K562 (cell line): Measurements from ENCODE around the gene KCNN3. TPM values are rescaled to one million over a fixed set of nuclear protein-coding genes. Genes with fewer than 3 reads are reported as not detected.

Experiments
- JUND ChIP-seq, 2 experiments: IDR thresholded peaks; 2 replicates in 1 of 2; 3 replicates in 1 of 2; pipeline ENCODE4 v1.6.1; 2011; ENCODE audit warnings: borderline replicate concordance in 2 of 2, low read depth in 2 of 2, low read length in 2 of 2, improper control_type of control experiment in 1 of 2, missing biosample characterization in 1 of 2, missing genetic modification characterization in 1 of 2, missing genetic modification reagents in 1 of 2
- PCBP2 ChIP-seq: fragments of 200-400 bp; formaldehyde crosslinking; IDR thresholded peaks from 2 replicates; pipeline ENCODE4 v1.6.1; 2018; ENCODE audit warnings: low read length, low read depth, mild to moderate bottlenecking, moderate library complexity; ENCODE audit not compliant: poor library complexity, severe bottlenecking
- polyA plus RNA-seq, 8 experiments: library from polyadenylated mRNA; depleted of rRNA in 4 of 8; stranded (reverse) in 5 of 8; unstranded in 3 of 8; fragments of >200 nt; fragmentation: Nextera tagmentation in 2 of 8; fragmentation: Illumina TruSeq in 1 of 8; extraction: Ambion mirVana in 2 of 8; extraction: Trizol in 1 of 8; gene quantifications; 2 replicates each; pipeline versions ENCODE4 v1.2.1 to v1.2.3, GENCODE V29; 2011 to 2014; ENCODE audit warnings: inconsistent platforms in 1 of 8, missing spikeins in 1 of 8
- total RNA-seq, 7 experiments: library from RNA; depleted of rRNA in 6 of 7; stranded (reverse); fragments of >200 nt in 6 of 7; fragmentation: Illumina TruSeq in 2 of 7; extraction: Trizol in 2 of 7; gene quantifications; 2 replicates each; pipeline versions ENCODE4 v1.2.1 to v1.2.3, GENCODE V29; 2011 to 2021; ENCODE audit warnings: low replicate concordance in 1 of 7
- TF ChIP-seq, protein P1 (sequence below): sonication (generic); formaldehyde crosslinking; IDR thresholded peaks from 2 replicates; pipeline ENCODE4 v1.8.0; 2023; ENCODE audit warnings: missing genetic modification reagents, mild to moderate bottlenecking, borderline replicate concordance
- TF ChIP-seq, protein P2 (sequence below), 2 experiments: fragments of 450-650 bp in 1 of 2; sonication (generic) in 1 of 2; formaldehyde crosslinking in 1 of 2; IDR thresholded peaks in 1 of 2; conservative IDR thresholded peaks in 1 of 2; 2 replicates each; pipeline versions ENCODE4 v1.6.1 to v1.8.1; 2016 to 2023; ENCODE audit warnings: mild to moderate bottlenecking in 2 of 2, moderate library complexity in 2 of 2, inconsistent platforms in 1 of 2, missing genetic modification reagents in 1 of 2
- TF ChIP-seq, protein P3 (sequence below): sonication (generic); formaldehyde crosslinking; IDR thresholded peaks from 2 replicates; pipeline ENCODE4 v1.8.0; 2022; ENCODE audit warnings: mild to moderate bottlenecking, missing genetic modification reagents, borderline replicate concordance

Gene KCNN3
- total and polyA plus RNA-seq, 9 of the 15 experiments (the other 6 are each of a cell fraction or from before 2014, with no cell fraction given), result 0.02 to 0.03 TPM; not detected in 7

DNA sequence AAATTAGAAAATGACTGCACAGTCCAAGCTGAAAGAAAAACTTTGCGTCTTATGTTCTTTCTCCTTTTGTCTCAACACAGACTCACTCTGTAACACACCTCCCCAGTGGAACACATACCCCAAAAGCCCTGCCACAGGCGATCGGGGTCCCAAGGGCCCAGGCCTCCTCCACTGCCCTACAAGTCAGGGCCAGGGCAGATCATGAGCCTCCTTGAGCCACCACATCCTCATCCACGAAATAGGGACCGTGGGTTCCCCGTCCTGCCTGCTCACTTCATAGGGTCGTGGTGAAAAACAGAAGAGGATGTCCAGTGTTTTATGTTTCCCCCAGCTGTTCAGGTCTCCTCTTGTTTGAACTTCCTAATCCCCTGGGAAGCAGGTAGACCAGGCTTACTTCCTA lies 116.7 kb downstream of the KCNN3 start (continued):
- TF ChIP-seq, protein P1, sequence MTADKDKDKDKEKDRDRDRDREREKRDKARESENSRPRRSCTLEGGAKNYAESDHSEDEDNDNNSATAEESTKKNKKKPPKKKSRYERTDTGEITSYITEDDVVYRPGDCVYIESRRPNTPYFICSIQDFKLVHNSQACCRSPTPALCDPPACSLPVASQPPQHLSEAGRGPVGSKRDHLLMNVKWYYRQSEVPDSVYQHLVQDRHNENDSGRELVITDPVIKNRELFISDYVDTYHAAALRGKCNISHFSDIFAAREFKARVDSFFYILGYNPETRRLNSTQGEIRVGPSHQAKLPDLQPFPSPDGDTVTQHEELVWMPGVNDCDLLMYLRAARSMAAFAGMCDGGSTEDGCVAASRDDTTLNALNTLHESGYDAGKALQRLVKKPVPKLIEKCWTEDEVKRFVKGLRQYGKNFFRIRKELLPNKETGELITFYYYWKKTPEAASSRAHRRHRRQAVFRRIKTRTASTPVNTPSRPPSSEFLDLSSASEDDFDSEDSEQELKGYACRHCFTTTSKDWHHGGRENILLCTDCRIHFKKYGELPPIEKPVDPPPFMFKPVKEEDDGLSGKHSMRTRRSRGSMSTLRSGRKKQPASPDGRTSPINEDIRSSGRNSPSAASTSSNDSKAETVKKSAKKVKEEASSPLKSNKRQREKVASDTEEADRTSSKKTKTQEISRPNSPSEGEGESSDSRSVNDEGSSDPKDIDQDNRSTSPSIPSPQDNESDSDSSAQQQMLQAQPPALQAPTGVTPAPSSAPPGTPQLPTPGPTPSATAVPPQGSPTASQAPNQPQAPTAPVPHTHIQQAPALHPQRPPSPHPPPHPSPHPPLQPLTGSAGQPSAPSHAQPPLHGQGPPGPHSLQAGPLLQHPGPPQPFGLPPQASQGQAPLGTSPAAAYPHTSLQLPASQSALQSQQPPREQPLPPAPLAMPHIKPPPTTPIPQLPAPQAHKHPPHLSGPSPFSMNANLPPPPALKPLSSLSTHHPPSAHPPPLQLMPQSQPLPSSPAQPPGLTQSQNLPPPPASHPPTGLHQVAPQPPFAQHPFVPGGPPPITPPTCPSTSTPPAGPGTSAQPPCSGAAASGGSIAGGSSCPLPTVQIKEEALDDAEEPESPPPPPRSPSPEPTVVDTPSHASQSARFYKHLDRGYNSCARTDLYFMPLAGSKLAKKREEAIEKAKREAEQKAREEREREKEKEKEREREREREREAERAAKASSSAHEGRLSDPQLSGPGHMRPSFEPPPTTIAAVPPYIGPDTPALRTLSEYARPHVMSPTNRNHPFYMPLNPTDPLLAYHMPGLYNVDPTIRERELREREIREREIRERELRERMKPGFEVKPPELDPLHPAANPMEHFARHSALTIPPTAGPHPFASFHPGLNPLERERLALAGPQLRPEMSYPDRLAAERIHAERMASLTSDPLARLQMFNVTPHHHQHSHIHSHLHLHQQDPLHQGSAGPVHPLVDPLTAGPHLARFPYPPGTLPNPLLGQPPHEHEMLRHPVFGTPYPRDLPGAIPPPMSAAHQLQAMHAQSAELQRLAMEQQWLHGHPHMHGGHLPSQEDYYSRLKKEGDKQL (CRISPR knock-in tag), result no peak
- no peak for TF ChIP-seq PCBP2
- no peak for TF ChIP-seq JUND (IDR thresholded peaks at IDR 0.05; ENCODE audit: borderline replicate concordance, low read depth, low read length)
- no peak for TF ChIP-seq JUND (tag; IDR thresholded peaks at IDR 0.05; ENCODE audit: borderline replicate concordance, low read depth, low read length)
- TF ChIP-seq, protein P2, sequence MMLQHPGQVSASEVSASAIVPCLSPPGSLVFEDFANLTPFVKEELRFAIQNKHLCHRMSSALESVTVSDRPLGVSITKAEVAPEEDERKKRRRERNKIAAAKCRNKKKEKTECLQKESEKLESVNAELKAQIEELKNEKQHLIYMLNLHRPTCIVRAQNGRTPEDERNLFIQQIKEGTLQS (IDR thresholded peaks at IDR 0.05), result no peak
- TF ChIP-seq, protein P2 (CRISPR knock-in tag; conservative IDR thresholded peaks at IDR 0.05), result no peak
- TF ChIP-seq, protein P3, sequence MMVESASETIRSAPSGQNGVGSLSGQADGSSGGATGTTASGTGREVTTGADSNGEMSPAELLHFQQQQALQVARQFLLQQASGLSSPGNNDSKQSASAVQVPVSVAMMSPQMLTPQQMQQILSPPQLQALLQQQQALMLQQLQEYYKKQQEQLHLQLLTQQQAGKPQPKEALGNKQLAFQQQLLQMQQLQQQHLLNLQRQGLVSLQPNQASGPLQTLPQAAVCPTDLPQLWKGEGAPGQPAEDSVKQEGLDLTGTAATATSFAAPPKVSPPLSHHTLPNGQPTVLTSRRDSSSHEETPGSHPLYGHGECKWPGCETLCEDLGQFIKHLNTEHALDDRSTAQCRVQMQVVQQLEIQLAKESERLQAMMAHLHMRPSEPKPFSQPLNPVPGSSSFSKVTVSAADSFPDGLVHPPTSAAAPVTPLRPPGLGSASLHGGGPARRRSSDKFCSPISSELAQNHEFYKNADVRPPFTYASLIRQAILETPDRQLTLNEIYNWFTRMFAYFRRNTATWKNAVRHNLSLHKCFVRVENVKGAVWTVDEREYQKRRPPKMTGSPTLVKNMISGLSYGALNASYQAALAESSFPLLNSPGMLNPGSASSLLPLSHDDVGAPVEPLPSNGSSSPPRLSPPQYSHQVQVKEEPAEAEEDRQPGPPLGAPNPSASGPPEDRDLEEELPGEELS, result no peak
